ENCODE results near the gene GJC2.

GRCh38 chr1:228182296-228183030, 32.7 kb downstream of the GJC2 start:
- TF ChIP-seq CTCF (IDR thresholded peaks at IDR 0.05) (no peak), POLR2A (IDR thresholded peaks at IDR 0.05) (no peak)
